Activated effector memory CD4-positive, alpha-beta T cell treated with anti-CD3 and anti-CD28 coated beads, Interleukin-2, amount 50 U/mL, for 16 hours (primary cell): Measurements from ENCODE around the gene ZNF230.

Experiments
- DNase-seq: peaks from one replicate; pipeline ENCODE4 v3.0.0-alpha.2; 2020

Gene ZNF230

DNA sequence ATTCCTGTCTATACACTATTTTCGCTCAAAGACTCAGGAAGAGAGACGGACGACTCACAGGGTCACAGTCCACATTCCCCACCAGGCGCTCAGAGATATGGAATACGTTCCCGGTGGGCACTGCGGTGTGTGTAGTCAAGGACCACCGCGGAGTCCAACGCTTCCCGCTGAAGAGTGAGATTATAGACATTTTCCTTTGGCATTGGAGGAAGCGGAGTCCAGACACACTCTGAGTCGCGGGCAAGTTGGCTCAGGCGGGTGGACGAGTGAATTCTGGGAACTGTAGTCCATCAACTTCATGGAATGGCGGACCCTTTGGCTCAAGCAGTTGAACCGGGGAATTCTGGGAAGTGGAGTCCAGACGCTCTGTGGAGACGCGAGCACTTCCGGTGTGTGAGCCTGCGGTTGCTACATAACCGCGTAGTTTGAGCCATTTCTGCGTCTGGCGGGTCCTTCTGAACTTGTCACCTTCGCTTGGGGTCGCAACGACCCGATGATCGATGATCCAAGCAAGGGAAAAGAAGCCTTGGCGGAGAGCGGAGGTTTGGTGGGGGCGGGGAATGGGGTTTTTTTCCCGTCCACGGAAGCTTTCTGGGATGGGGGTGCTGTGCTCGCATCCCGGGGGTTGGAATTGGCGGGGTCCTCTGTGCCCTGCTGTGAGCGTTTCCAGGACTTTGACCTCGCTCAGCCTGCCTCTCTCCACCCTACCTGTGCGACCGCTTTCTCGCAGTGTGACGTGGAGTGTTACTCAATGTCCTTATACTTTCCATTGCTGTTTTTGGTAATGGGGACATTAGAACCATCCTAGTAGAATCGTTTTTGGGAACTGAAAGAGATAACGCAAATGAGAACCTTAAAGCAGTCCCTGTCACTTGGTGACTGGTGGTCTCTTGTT lies at the start of gene ZNF230:
Gene ZNF230 (plus strand): TSS at position 392 of the 895 bp plus-strand sequence. CDS start 4,122 bp downstream, outside the sequence.
- peak; percentile 92 for DNase-seq

DNA sequence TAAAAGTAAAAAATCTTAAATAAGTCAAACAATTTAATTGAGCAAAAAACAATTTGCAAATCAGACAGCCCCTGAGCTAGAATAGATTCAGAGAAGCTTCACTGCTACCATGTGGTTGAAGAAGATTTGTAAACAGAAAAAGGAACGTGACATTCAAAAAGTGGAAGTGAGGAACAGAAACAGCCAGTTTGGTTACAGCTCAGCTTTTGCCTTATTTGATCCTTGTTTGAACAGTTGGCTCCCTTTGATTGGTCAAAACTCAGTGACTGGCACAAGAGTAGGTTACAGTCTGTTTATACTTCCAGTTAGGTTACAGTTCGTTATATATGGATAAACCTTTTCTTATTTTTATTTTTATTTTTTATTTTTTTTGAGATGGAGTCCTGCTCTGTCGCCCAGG lies 45.9 kb upstream of the ZNF230 start:
- DNase-seq, result no peak

DNA sequence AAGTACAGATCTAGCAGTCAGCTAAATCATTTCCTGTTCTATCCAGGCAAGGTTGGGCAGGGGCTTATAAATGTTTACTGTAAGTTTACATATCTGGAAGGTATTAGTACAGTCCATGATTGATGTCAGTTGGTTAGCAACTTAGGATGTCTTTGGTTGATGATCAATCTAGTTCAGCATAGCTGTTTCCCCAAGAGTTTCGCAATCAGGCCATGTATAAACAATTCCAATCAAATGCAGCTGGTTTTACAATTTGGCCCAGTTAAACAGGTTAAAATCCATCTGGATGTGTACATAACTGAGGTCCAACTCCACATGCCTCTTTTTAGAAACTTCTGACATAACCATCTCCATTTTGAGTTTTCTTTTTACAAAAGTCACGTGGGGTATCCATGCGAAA lies 44.9 kb upstream of the ZNF230 start:
- no peak for DNase-seq

DNA sequence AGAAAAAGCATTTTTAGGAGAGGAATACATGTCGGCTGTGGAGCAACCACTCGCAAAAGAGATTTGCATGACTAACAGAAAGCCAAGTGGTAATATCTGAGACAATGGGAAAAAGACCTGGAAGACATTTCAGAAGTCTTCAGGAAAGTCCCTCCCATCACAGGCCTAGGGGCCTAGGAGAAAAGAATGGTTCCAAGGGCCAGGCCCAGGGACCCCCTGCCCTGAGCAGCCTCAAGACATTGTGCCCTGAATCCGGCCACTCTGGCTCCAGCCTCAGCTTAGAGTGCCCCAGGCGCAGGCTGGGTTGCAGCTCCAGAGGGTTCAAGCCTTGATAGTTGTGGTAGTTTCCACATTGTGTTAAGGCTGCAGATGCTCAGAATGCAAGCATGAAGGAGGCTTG lies 42.3 kb upstream of the ZNF230 start:
- no peak for DNase-seq

DNA sequence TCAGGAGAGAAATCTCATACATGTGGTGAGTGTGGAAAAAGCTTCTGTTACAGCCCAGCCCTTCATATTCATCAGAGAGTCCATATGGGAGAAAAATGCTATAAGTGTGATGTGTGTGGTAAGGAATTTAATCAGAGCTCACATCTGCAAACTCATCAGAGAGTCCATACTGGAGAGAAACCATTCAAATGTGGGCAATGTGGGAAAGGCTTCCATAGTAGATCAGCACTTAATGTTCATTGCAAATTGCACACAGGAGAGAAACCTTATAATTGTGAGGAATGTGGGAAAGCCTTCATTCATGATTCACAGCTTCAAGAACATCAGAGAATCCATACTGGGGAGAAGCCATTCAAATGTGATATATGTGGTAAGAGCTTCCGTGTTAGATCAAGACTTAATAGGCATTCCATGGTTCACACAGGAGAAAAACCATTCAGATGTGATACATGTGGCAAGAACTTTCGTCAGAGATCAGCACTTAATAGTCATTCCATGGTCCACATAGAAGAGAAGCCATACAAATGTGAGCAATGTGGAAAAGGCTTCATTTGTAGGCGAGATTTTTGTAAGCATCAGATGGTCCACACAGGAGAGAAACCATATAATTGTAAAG lies 36.6 kb upstream of the ZNF230 start:
- DNase-seq, result no peak

DNA sequence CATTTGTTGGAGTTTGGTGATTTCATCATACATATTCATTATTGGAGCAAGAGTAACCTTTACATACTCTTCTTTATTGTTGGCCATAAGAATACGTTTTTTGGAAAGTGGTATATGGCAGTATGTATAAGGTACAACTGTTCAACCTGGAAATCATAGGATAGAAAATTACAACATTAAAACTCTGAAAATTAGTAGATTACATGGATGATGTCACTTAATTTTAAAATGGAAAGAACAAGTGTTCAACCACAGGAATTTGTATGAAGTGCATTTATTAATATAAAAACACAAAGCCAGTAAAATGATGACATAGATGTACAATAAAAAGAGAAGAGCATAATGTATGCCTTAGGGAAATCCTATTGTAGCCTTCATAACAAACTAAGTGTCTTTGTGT lies 26.0 kb upstream of the ZNF230 start:
- DNase-seq, result no peak

DNA sequence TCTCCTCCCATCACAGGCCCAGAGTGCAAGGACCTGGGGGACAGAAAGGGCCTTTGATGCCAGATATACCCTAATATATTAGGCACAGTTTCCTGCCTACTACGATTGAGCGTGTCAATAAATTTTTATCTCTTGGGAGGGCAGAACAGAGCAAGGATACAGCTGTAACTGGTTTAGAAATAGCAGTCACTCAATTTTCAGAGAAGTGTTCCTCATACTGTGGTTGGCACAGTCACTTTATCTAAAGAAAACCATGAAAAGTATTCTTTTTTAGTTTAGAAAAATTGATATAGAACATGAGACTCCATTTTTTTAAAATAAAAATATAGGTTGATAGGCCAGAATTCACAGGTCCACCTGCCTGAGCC lies 19.2 kb upstream of the ZNF230 start:
- no peak for DNase-seq

DNA sequence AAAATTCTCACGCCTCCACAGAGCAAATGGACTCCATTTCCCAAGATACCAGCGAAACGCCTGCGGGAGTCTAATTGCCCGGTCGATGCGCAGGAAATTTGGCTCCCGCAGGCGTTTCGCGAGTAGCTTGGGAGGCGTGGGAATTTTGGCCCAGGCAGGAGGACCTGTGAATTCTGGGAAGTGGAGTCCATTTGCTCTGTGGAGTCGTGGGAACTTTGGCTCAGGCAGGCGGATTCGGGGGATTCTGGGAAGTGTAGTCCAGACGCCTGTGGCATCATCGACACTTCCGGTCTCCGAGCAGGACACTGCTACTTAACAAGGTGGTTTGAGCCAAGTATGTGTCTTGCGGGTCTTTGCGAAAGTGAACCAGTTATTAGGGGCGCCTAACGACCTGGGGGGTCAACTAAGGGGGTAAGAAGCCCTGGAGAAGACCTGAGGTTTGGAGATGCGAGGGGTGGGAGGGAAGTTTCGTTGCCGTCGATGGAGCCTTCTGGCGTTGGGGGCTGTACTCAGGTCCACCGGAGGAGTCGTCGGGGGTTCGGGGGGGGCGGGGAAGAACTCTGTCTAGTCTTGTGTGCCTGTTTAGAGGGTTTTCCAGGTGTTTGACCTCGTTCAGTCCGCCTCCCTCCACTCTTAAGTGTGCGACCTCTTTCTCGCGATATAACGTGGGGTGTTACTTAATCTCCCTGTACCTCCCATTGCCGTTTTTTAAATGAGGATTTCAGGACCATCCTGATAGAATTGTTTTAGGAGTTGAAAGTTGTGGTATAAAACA lies 18.7 kb upstream of the ZNF230 start, which contains the start of gene ZNF155:
Gene ZNF155 (plus strand): TSS at position 277 of the 775 bp plus-strand sequence. CDS start 4,356 bp downstream, outside the sequence.
- DNase-seq, result peak; percentile 89

DNA sequence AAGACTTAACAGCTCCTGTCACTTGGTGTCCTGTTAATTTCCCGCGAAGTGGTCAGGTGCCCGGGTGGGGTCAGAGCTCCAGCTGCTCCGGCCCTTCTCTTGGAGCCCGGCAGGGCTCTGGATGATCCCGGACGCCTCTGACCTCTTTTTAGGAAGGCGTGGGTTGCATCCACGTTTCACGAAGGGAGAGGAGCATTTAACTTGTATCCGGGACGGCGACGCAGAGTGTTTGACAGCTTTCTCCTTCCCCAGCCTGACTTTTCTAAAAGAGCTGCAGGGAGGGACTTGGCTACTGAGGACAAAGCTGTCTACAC lies 18.1 kb upstream of the ZNF230 start:
- DNase-seq, result no peak

DNA sequence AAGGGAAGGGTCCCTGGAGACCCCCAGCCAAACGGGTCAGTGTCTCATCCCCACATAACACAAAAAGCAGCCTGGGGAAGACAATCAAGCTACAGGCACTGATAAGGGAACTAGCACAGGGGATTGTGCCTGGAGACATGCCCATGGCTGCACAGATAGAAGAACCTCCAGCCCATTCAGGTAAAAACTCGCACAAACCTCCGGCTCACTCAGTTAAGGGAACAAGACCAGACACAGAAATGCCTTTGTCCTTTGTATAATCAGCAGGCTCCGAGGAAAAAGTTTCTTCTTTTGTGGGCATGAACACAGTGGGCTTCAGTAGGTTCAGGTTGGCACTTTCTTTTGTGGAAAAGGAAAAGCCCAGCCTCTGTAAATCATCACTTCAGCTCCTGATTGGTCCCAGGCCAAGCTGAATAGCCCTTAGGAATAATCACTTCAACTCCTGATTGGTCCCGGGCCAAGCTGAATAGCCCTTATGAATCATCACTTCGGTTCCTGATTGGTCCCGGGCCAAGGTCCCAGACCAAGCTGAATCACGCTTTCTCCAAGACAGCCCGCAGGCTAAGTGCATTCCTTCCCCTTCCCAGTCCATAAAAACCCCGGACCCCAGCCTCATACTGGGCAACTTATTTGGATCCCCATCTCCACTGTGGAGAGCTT lies 5.0 kb upstream of the ZNF230 start:
- no peak for DNase-seq

DNA sequence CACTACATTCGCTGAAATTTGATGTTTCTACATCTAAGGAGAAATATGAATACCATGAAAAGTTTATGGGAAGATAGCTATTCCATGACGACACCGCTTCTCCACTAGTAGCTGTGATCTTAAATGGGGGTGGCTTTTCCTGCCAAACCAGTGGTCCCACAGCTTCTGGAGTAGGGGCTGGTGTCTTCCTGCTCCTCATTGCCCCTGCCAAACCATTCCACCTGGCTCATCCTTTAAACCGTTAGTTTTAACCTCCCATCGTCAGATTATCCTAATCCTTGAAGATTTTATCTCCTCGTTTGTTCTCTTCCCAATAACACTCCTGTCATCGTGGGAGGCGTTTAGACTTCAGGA lies 568 bp upstream of the ZNF230 start:
- DNase-seq, result no peak

DNA sequence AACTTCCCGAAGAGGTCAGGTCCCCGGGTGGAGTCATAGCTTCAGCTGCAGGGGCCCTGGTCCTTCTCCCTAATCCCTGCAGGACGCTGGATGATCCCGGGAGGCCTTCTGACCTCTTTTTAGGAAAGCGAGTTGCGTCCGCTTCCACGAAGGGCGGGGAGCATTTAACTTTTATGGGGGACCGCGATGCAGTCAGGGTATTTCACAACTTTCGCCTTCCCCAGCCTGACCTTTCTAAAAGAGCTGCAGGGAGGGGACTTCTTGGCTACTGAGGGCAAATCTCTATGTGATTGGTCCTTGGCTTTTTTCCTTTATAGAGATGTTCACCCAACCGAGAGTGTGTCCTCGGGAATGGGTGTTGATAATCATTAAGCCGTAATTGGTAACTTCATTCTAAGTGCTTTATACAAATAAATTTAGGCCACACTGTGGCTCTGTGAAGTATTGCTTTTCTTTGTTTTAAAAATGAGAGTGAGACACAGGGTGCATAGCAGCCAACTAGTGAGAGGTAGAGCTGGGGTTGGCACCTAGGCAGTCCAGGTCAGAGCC lies 778 bp downstream of the ZNF230 start:
- no peak for DNase-seq

DNA sequence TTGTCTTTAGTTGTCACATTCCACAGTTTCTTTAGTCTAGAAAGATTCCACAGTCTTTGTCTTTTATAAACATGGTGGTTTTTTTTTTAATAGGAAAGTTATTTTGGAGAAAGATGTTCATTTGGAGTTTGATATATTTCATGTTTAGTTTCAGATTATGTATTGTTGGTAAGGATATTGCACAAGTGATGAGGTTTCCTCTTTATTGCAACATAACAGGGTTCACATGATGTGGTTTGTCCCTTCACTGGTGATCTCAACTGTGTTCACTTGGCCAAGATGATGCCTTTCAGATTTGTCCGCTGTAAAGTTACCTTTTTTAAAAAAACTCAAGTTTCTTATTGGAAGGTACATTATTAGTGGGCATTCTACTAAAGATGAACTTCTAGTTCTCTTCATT lies 3.2 kb downstream of the ZNF230 start:
- no peak for DNase-seq

DNA sequence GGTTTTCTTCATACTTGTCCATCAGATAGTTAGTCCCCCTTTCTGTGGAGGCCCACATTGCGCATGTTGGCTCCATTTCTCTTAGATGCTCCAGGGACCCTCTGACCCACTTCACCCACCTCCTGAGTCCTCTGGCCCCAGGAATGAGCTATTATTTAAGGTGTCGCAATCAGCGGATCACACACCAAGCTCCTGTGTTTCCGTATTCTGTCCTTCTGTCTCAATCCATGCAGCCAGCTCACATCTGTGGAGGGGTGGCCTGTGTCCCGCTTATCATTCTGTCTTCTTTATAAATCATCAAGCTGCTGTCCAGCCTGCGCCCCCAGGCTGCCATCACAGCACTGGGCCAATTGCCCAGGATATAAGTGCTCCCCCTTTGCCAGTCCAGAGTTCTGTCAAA lies 4.7 kb downstream of the ZNF230 start:
- no peak for DNase-seq

DNA sequence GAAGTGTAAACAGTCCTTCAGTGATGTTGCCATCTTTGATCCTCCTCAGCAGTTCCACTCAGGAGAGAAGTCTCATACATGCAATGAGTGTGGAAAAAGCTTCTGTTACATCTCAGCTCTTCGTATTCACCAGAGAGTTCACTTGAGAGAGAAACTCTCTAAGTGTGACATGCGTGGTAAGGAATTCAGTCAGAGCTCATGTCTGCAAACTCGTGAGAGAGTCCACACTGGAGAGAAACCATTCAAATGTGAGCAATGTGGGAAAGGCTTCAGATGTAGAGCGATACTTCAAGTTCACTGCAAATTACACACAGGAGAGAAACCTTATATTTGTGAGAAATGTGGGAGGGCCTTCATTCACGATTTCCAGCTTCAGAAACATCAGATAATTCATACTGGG lies 7.7 kb downstream of the ZNF230 start:
- no peak for DNase-seq

DNA sequence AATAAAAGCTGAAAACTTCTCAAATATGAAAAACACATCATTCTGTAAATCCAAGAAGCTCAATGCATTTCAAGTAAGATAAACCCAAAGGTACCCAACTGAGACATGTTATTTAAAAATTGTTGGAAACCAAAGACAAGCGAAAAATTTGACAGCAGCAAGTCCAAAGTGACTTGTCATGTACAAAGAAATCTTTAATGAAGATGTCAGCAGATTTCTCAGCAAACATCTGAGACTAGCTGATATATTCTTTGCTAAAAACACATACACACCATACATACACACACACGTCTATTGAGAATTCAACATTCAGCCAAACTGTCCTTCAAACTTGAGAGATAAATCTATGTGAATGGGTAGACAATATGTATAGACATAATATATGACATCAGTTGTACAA lies 16.7 kb downstream of the ZNF230 start:
- DNase-seq, result no peak

DNA sequence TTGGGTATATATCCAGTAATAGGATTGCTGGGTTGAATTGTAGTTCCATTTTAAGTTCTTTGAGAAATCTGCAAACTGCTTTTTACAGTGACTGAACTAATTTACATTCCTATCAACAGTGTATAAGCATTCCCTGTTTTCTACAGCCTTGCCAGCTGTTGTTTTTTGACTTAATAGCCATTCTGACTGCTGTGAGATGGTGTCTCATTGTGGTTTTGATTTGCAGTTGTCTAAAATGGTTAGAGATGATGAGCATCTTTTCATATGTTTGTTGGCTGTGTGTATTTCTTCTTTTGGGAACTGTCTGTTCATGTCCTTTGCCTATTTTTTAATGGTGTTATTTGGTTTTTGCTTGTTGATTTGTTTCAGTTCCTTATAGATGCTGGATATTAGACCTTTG lies 18.5 kb downstream of the ZNF230 start:
- DNase-seq, result no peak

DNA sequence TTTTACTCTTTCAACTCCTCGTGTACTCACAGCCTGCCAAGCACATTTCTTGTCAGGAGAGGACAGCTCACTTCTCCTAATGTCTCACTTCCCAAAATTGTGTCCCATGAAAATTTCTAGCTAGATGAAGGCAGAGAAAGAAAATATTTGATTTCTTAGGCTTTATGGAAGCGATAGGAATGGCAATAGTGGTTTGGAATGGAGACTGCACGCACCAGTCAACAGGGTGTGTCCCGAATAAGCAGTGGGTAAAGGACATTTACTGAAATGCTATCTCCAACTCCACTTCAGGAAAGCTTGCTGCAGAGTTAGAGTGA lies 22.1 kb downstream of the ZNF230 start:
- no peak for DNase-seq

DNA sequence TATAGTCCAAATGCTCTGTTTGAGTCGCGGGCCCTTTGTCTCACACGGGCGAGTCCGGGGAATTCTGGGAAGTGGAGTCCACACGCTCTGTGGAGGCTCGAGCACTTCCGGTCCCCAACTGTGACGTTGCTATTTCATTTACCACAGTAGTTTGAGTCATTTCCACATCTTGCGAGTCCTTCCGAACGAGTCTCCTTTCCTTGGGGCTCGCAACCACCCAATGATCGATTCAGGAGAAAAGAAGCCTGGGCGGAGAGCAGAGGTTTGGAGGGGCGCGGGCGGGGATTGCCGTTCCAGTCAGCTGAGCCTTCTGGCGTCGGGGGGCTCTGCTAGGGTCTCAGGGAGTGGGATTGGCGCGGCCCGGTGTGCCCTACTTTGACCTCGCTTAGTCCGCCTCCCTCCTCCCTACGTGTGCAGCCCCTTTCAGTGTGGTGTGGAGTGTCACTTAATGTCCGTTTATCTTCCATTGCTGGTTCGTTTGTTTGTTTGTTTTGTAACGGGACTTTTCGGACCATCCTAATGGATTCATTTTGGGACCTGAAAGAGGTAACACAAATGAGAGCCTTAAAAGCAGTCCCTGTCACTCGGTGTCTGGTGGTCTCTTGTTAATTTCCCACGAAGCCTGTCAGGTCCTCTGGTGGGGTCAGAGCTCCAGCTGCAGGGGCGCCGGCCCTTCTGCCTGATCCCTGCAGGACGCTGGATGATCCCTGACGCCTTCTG lies 22.6 kb downstream of the ZNF230 start, which contains the start of gene ZNF222:
Gene ZNF222 (plus strand): TSS at position 163 of the 720 bp plus-strand sequence. CDS start 58 bp downstream, at position 221.
- peak; percentile 89 for DNase-seq

DNA sequence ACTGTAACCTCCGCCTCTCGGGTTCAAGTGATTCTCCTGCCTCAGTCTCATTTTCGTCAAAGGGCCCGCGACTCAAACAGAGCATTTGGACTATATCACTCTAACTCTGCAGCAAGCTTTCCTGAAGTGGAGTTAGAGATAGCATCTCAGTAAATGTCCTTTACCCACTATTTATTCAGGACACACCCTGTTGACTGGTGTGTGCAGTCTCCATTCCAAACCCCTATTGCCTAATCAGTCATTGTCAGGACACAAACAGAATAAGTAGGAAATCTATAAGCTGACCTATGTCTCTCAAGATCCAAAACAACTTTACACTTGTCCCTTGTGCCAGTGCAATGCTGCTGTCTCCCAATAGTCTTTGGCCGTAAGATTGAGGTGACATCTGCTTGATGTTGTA lies 23.9 kb downstream of the ZNF230 start:
- DNase-seq, result no peak

DNA sequence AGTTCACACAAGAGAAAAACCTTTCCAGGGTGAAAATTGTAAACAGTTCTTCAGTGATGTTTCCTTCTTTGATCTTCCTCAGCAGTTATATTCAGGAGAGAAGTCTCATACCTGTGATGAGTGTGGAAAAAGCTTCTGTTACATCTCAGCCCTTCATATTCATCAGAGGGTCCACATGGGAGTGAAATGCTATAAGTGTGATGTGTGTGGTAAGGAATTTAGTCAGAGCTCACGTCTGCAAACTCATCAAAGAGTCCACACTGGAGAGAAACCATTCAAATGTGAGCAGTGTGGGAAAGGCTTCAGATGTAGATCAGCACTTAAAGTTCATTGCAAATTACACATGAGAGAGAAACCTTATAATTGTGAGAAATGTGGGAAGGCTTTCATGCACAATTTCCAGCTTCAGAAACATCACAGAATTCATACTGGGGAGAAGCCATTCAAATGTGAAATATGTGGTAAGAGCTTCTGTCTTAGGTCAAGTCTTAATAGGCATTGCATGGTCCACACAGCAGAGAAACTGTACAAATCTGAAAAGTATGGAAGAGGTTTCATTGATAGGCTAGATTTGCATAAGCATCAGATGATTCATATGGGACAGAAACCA lies 29.3 kb downstream of the ZNF230 start:
- no peak for DNase-seq

DNA sequence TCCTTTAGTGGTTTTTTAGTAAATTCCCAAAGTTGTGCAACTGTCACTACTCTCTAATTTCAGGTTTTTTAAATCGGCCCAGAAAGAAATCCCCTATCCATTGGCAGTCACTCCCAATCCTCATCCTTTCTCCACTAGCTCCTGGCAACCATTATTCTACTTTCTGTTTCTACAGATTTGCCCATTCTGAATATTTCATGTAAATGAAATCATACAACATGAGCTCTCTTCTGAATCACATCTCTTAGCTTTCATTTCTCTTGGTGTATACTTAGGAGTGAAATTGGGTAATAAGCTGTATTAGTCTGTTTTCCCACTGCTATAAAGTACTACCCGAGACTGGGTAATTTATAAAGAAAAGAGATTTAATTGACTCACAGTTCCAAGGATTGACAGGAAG lies 39.4 kb downstream of the ZNF230 start:
- no peak for DNase-seq
